Suprapubic skin (tissue), 4 donors: ENCODE data around the gene SUCNR1.

Experiments used
- POLR2A ChIP-seq, 2 donors: fragments of 450-650 bp; IDR thresholded peaks; one replicate each; pipeline ENCODE4 v1.6.1; 2017; ENCODE audit warnings: antibody characterized with exemption in 2 of 2, mild to moderate bottlenecking in 2 of 2, moderate library complexity in 2 of 2
- POLR2AphosphoS5 ChIP-seq, 3 donors: sonication (generic); formaldehyde crosslinking; IDR thresholded peaks; one replicate each; pipeline ENCODE4 v1.6.1; 2017; ENCODE audit warnings: antibody characterized with exemption in 3 of 3
- TF ChIP-seq, protein P1 (sequence below), 2 donors: fragments of 200-600 bp in 1 of 2; fragments of 450-650 bp in 1 of 2; sonication (generic) in 1 of 2; IDR thresholded peaks; one replicate each; pipeline ENCODE4 v1.5.1; 2016 to 2019; ENCODE audit warnings: antibody characterized with exemption in 2 of 2, mild to moderate bottlenecking in 1 of 2, moderate library complexity in 1 of 2

DNA sequence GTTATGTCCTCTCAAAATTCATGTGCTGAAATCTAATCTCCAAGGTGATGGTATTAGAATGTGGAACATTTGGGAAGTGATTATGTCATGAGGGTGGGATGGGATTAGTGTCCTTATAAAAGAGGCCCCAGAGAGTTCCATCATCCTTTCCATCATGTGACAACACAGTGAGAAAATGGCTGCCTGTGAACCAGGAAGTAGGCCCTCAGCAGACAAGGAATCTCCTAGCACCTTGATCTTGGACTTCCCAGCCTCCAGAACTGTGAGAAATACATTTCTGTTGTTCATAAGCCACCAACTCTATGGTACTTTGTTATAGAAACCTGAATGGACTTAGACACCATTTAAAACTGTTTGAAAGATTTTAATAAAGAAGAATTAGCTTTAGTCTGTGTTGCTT, 20.8 kb downstream of the SUCNR1 start:
- TF ChIP-seq, protein P1, sequence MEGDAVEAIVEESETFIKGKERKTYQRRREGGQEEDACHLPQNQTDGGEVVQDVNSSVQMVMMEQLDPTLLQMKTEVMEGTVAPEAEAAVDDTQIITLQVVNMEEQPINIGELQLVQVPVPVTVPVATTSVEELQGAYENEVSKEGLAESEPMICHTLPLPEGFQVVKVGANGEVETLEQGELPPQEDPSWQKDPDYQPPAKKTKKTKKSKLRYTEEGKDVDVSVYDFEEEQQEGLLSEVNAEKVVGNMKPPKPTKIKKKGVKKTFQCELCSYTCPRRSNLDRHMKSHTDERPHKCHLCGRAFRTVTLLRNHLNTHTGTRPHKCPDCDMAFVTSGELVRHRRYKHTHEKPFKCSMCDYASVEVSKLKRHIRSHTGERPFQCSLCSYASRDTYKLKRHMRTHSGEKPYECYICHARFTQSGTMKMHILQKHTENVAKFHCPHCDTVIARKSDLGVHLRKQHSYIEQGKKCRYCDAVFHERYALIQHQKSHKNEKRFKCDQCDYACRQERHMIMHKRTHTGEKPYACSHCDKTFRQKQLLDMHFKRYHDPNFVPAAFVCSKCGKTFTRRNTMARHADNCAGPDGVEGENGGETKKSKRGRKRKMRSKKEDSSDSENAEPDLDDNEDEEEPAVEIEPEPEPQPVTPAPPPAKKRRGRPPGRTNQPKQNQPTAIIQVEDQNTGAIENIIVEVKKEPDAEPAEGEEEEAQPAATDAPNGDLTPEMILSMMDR (IDR thresholded peaks at IDR 0.05): no peak
- no peak for TF ChIP-seq POLR2AphosphoS5 (IDR thresholded peaks at IDR 0.05)
- no peak for TF ChIP-seq POLR2A (IDR thresholded peaks at IDR 0.05)
